Neuronal stem cell (in vitro differentiated cells): ENCODE measurements around the gene PGGHG.

Source experiments
- DNase-seq: peaks from one replicate; pipeline ENCODE4 v3.0.0-alpha.2; 2013; ENCODE audit warnings: low spot score
- H2AFZ ChIP-seq: one replicate; pipeline ENCODE4 v1.6.1; 2013; ENCODE audit warnings: mild to moderate bottlenecking, low read length, inconsistent platforms
- H2AK5ac ChIP-seq: 2 replicates; pipeline ENCODE4 v1.6.1; 2013; ENCODE audit warnings: low read depth, mild to moderate bottlenecking, inconsistent platforms, low read length, moderate library complexity, mixed read lengths
- H2BK120ac ChIP-seq: 2 replicates; pipeline ENCODE4 v1.6.1; 2013; ENCODE audit warnings: low read depth, mild to moderate bottlenecking, inconsistent platforms, low read length, moderate library complexity, mixed read lengths
- H2BK12ac ChIP-seq: one replicate; pipeline ENCODE4 v1.6.1; 2013; ENCODE audit warnings: low read length, inconsistent platforms
- H2BK15ac ChIP-seq: 2 replicates; pipeline ENCODE4 v1.6.1; 2013; ENCODE audit warnings: mild to moderate bottlenecking, low read length, inconsistent platforms, mixed read lengths
- H2BK5ac ChIP-seq: one replicate; pipeline ENCODE4 v1.6.1; 2013; ENCODE audit warnings: inconsistent platforms, mild to moderate bottlenecking, low read length, moderate library complexity
- H3K14ac ChIP-seq: one replicate; pipeline ENCODE4 v1.6.1; 2013; ENCODE audit warnings: low read length, inconsistent platforms
- H3K18ac ChIP-seq: 2 replicates; pipeline ENCODE4 v1.6.1; 2013; ENCODE audit warnings: low read length, inconsistent platforms
- H3K23ac ChIP-seq: 2 replicates; pipeline ENCODE4 v1.6.1; 2013; ENCODE audit warnings: low read depth, mild to moderate bottlenecking, mixed read lengths, low read length, inconsistent platforms; ENCODE audit not compliant: poor library complexity
- H3K27ac ChIP-seq: replicated peaks from 3 replicates; pipeline ENCODE4 v1.5.1; 2013; ENCODE audit warnings: low read length, inconsistent platforms
- H3K27me3 ChIP-seq, 3 experiments: 2 replicates each; pipeline ENCODE4 v1.6.1; 2013; ENCODE audit warnings: low read length in 3 of 3, mild to moderate bottlenecking in 2 of 3, inconsistent platforms in 1 of 3, low read depth in 1 of 3, mixed read lengths in 1 of 3, moderate library complexity in 1 of 3; ENCODE audit not compliant: control insufficient read depth in 3 of 3, insufficient read depth in 3 of 3
- H3K36me3 ChIP-seq, 2 donors: replicated peaks in 1 of 2; 2 replicates each; pipeline ENCODE4 v1.6.1; 2013; ENCODE audit warnings: low read length in 2 of 2; ENCODE audit not compliant: control insufficient read depth in 2 of 2, insufficient read depth in 2 of 2
- H3K4ac ChIP-seq: 2 replicates; pipeline ENCODE4 v1.6.1; 2013; ENCODE audit warnings: inconsistent platforms, mild to moderate bottlenecking, low read length, moderate library complexity
- H3K4me1 ChIP-seq, 2 donors: 1 replicate in 1 of 2; 2 replicates in 1 of 2; pipeline ENCODE4 v1.6.1; 2013; ENCODE audit warnings: low read length in 2 of 2, low read depth in 1 of 2; ENCODE audit not compliant: control insufficient read depth in 2 of 2, insufficient read depth in 1 of 2
- H3K4me2 ChIP-seq: one replicate; pipeline ENCODE4 v1.6.1; 2013; ENCODE audit warnings: mild to moderate bottlenecking, low read length, inconsistent platforms; ENCODE audit not compliant: insufficient read depth, poor library complexity, severe bottlenecking
- H3K4me3 ChIP-seq, 2 donors: 2 replicates each; pipeline ENCODE4 v1.5.1; 2013; ENCODE audit warnings: low read length in 2 of 2, mild to moderate bottlenecking in 2 of 2, inconsistent platforms in 1 of 2, moderate library complexity in 1 of 2
- H3K79me1 ChIP-seq: one replicate; pipeline ENCODE4 v1.6.1; 2013; ENCODE audit warnings: low read depth, mild to moderate bottlenecking, inconsistent platforms, low read length, moderate library complexity
- H3K9ac ChIP-seq: one replicate; pipeline ENCODE4 v1.6.1; 2013; ENCODE audit warnings: mild to moderate bottlenecking, low read depth, low read length, inconsistent platforms; ENCODE audit not compliant: poor library complexity
- H3K9me3 ChIP-seq, 2 donors: replicated peaks in 1 of 2; 2 replicates each; pipeline versions ENCODE3 to v1.6.1; 2013; ENCODE audit warnings: low read length in 2 of 2, mild to moderate bottlenecking in 2 of 2, inconsistent platforms in 1 of 2, low read depth in 1 of 2, mixed read lengths in 1 of 2, moderate library complexity in 1 of 2; ENCODE audit not compliant: control insufficient read depth in 2 of 2, insufficient read depth in 1 of 2
- H4K8ac ChIP-seq: one replicate; pipeline ENCODE4 v1.6.1; 2013; ENCODE audit warnings: low read depth, mild to moderate bottlenecking, inconsistent platforms, low read length, moderate library complexity
- H4K91ac ChIP-seq: one replicate; pipeline ENCODE4 v1.6.1; 2013; ENCODE audit warnings: low read length, low read depth, mild to moderate bottlenecking, inconsistent platforms; ENCODE audit not compliant: poor library complexity
- WGBS, 2 donors: extraction: QIAGEN DNeasy Blood & Tissue Kit; methylation state at CpG; one replicate each; pipeline ENCODE4 v1.1.7; 2013; ENCODE audit warnings: missing lambda C conversion rate in 2 of 2, mixed read lengths in 1 of 2; ENCODE audit not compliant: insufficient read length in 2 of 2, insufficient replicate concordance in 1 of 2; ENCODE audit errors: extremely low coverage in 2 of 2; 5-methylcytosine and 5-hydroxymethylcytosine counted together

The PGGHG gene

DNA sequence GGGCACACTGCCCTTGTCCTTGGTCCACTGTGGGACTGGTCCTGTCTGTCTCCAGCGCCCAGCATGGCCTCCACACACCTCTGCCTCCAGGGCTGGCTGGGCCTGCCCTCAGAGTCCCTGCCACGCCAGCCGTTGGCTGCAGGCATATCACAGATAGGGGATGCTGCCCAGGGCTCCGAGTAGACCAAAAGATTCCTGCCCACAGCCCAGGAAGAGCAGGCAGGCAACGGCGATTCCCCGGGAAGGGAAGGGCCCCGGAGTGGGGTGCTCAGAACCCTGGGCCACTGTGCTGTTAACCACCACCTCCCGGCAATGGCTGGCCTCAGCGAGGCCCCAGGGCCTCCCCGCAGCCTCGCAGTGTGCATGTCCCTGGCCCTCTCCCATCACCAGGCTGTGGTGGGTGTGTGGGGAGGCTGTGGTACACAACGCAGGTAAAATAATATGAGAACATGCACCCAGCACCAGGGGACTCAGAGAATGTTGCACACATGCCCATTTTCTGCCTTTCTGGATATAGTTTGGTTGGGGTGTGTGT, 8.2 kb downstream of the PGGHG start:
- Histone ChIP-seq H3K4me3 (no peak overlapping the region), H3K36me3 (peaks cover 18 to 21% of the 10 kb centered on the region in 2 donors), H2BK12ac (peak overlapping the region; percentile 11), H3K27me3 (no peaks in the 10 kb centered on the region), H3K9ac (no peak overlapping the region), H2AK5ac (peak overlapping the region; percentile 74), H3K4me1 (peaks cover 6 to 9% of the 10 kb centered on the region in 2 donors), H2BK15ac (peak overlapping the region; percentile 56), H4K8ac (no peak overlapping the region), H2BK120ac (no peak overlapping the region), H3K18ac (peak overlapping the region; percentile 71), H4K91ac (no peak overlapping the region), H3K79me1 (no peaks in the 10 kb centered on the region), H2AFZ (no peak overlapping the region), H3K27ac (no peak overlapping the region), H2BK5ac (no peak overlapping the region), H3K23ac (peak overlapping the region; percentile 60), H3K4me2 (no peak overlapping the region), H3K9me3 (no peaks in the 10 kb centered on the region), H3K14ac (peak overlapping the region; percentile 6), H3K4ac (no peak overlapping the region)
- DNase-seq: no peak
- no CpG with 5 or more reads among the region's 13 CpGs for WGBS, 2 donors

DNA sequence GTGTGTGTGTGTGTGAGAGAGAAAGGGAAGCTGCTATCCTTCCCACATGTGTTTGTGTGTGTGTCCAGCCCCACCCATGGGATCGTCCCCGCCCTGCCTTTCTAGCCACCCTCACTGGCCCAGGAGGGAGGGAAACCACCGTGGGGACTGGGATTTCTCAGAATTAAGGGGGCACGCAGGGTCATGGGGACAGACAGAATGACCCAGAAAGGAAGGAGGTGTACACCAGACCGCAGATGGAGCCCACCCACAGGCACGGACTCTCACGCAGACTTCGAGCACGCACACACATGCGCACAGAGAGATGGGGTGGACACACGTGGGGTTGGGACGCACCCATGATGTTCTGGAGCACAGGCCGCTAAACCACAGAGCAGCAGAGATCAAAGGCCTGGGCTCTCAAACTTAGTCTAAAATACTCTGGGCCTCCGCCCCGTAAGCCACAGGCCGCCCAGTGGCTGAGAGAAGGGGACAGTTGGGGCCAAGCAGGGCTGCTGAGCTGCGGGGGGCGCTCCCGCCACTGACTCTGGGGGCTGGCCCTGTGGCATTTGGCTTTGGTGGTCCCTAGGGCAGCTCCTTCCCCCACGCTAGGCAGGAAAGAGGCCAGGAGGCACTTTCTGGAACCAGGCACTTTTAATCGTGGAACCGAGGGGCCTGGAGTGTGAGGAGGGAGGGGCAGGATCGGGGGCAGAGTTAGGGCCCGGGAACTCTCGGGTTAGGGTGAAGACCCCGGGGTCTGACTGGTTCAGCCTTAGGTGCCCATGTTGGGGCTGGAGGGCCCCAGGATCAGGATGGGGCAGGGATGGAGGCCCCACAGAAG, 8.9 kb downstream of the PGGHG start:
- Histone ChIP-seq H4K8ac (no peak overlapping the region), H3K9ac (peak overlapping the region; percentile 70), H3K18ac (peak overlapping the region; percentile 83), H3K36me3 (peaks cover 14 to 18% of the 10 kb centered on the region in 2 donors), H4K91ac (no peak overlapping the region), H3K4ac (no peak overlapping the region), H2BK15ac (peak overlapping the region; percentile 95), H3K27ac (no peak overlapping the region), H3K4me2 (no peak overlapping the region), H3K14ac (peak overlapping the region; percentile 94), H2AFZ (no peak overlapping the region), H3K27me3 (no peaks in the 10 kb centered on the region), H2AK5ac (peak overlapping the region; percentile 68), H3K9me3 (no peaks in the 10 kb centered on the region), H3K23ac (peak overlapping the region; percentile 87), H2BK12ac (no peak overlapping the region), H3K79me1 (no peaks in the 10 kb centered on the region), H2BK5ac (no peak overlapping the region), H3K4me1 (peaks cover 6 to 9% of the 10 kb centered on the region in 2 donors), H2BK120ac (no peak overlapping the region), H3K4me3 (no peak overlapping the region)
- no CpG with 5 or more reads among the region's 26 CpGs for WGBS, 2 donors
- DNase-seq: no peak

DNA sequence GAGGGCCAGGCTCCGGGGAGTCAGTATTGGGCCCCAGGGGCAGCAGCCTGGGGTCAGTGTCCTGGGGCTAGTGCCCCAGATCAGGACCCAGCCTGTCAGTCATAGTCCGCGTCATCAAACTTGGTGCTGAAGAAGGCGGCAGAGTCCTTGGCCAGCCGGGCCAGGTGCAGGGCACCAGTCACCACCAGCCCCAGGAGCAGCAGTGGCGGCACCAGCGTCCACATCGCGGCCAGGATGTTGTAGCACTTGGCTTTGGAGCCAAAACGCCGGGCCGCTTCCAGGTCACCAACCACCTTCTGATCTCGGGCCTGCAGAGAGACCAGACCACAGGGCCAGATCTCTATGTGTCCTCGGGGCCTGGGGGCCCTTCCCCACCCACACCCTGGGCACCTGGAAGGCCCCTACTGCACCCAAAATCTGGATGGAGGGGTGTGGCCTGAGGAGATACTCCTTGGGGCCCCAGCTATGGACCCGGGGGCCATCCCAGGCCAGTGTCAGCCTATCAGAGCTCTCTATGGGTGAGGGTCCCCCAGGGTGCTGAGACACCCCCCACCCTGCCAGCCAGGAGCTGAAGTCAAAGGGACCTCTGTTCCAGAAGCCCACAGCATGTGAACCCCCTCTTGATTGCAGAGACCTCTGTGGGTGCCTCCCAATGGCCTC, 9.6 kb downstream of the PGGHG start:
- no peak overlapping the region for H2AFZ ChIP-seq
- H2AK5ac ChIP-seq: peak overlapping the region; percentile 28
- no peak overlapping the region for H3K27ac ChIP-seq
- no CpG with 5 or more reads among the region's 15 CpGs for WGBS, 2 donors
- H3K4ac ChIP-seq: no peak overlapping the region
- no peaks in the 10 kb centered on the region for H3K27me3 ChIP-seq
- H2BK15ac ChIP-seq: peak overlapping the region; percentile 87
- H3K36me3 ChIP-seq: peaks cover 8 to 12% of the 10 kb centered on the region in 2 donors
- DNase-seq: no peak
- H3K4me1 ChIP-seq: peaks cover 6 to 9% of the 10 kb centered on the region in 2 donors
- H4K8ac ChIP-seq: peak overlapping the region; percentile 4
- H3K9me3 ChIP-seq: peaks cover 0 to 2% of the 10 kb centered on the region in 2 donors
- peak overlapping the region; percentile 80 for H3K23ac ChIP-seq
- no peak overlapping the region for H2BK12ac ChIP-seq
- H4K91ac ChIP-seq: no peak overlapping the region
- peak overlapping the region; percentile 66 for H2BK5ac ChIP-seq
- H3K14ac ChIP-seq: no peak overlapping the region
- H3K4me2 ChIP-seq: peak overlapping the region; percentile 11
- H3K79me1 ChIP-seq: peaks cover 2% of the 10 kb centered on the region
- no peak overlapping the region for H2BK120ac ChIP-seq
- no peak overlapping the region for H3K9ac ChIP-seq
- peak overlapping the region; percentile 83 for H3K18ac ChIP-seq
- no peak overlapping the region for H3K4me3 ChIP-seq
